ENCODE measurements around the gene DOCK7. TPM values are rescaled to one million over a fixed set of nuclear protein-coding genes. Genes with fewer than 3 reads are reported as not detected.

DOCK7 gene
- total and polyA plus RNA-seq, 2 of the 13 experiments (the other 11 are each of a cell fraction or from before 2014, with no cell fraction given) = 45.7 to 67.2 TPM

- TF ChIP-seq ZNF34 (CRISPR knock-in tag; IDR thresholded peaks at IDR 0.05; ENCODE audit: borderline replicate concordance) = no peak
- TF ChIP-seq ZNF546 (CRISPR knock-in tag; conservative IDR thresholded peaks at IDR 0.05) = no peak
- TF ChIP-seq HNF4A (CRISPR knock-in tag; IDR thresholded peaks at IDR 0.05) = no peak
- TF ChIP-seq ZNF597 (CRISPR knock-in tag; IDR thresholded peaks at IDR 0.05) = no peak
- TF ChIP-seq ZNF619 (CRISPR knock-in tag; IDR thresholded peaks at IDR 0.05) = no peak
- TF ChIP-seq ZNF83 (CRISPR knock-in tag; IDR thresholded peaks at IDR 0.05; ENCODE audit: borderline replicate concordance) = no peak
- no peak for TF ChIP-seq WIZ (CRISPR knock-in tag; IDR thresholded peaks at IDR 0.05)
- no peak for TF ChIP-seq ZBTB49 (CRISPR knock-in tag; IDR thresholded peaks at IDR 0.05; ENCODE audit: borderline replicate concordance)
- no peak for TF ChIP-seq ZNF569 (CRISPR knock-in tag; IDR thresholded peaks at IDR 0.05; ENCODE audit: borderline replicate concordance)
- no peak for TF ChIP-seq ZNF530 (CRISPR knock-in tag; IDR thresholded peaks at IDR 0.05; ENCODE audit: low read depth)
- TF ChIP-seq ZNF407 (CRISPR knock-in tag; IDR thresholded peaks at IDR 0.05; ENCODE audit: not compliant biosample characterization) = no peak
- TF ChIP-seq ZNF460 (CRISPR knock-in tag; IDR thresholded peaks at IDR 0.05; ENCODE audit: borderline replicate concordance) = no peak
- no peak for TF ChIP-seq KLF11 (CRISPR knock-in tag; IDR thresholded peaks at IDR 0.05)
Measured at GRCh38 chr1:62687903-62688686, at the start of gene DOCK7 (continued).

All from HepG2 (cell line).